ENCODE measurements around the gene IPO4. TPM values are rescaled to one million over a fixed set of nuclear protein-coding genes. Genes with fewer than 3 reads are reported as not detected.
A peak's percentile ranks its signal among the peaks of the same experiment; 100 is the strongest.

Gene IPO4
- polyA plus RNA-seq, 3 donors = 11.7 to 36.1 (median 26.7) TPM

GRCh38 chr14:24160850-24161804 lies 27.5 kb downstream of the IPO4 start, which contains the start of gene IRF9:
Gene IRF9, plus strand, starts transcription at chr14:24161265. Its CDS starts 880 bp downstream, at chr14:24162145.
- peak within 1 kb of the TSS; percentile 79 for H3K27ac ChIP-seq (ENCODE audit: low read depth, low read length)
- 0% methylated on average over 12 of the region's 12 CpGs for WGBS, 3 donors

- 89 to 96% (median 90%) methylated on average over 4 of the region's 4 CpGs for WGBS, 3 donors
- no peak overlapping the region for H3K27ac ChIP-seq (ENCODE audit: low read depth, low read length)
These were observed 28.1 kb downstream of the IPO4 start for GRCh38 chr14:24160499-24160849.

GRCh38 chr14:24159777-24160498 lies 28.7 kb downstream of the IPO4 start:
- H3K27ac ChIP-seq (ENCODE audit: low read depth, low read length) = no peak overlapping the region
- WGBS, 3 donors = 77 to 92% (median 86%) methylated on average over 11 of the region's 11 CpGs

GRCh38 chr14:24157331-24157730 lies 31.3 kb downstream of the IPO4 start:
- 90 to 94% (median 93%) methylated on average over 11 to 12 of the region's 12 CpGs for WGBS, 3 donors

GRCh38 chr14:24156840-24157239 lies 31.8 kb downstream of the IPO4 start:
- no peak overlapping the region for H3K27ac ChIP-seq (ENCODE audit: low read depth, low read length)
- 85 to 97% (median 93%) methylated on average over 1 of the region's 1 CpG for WGBS, 3 donors

More at GRCh38 chr14:24157331-24157730, 31.3 kb downstream of the IPO4 start:
- H3K27ac ChIP-seq (ENCODE audit: low read depth, low read length) = no peak overlapping the region

- no peak overlapping the region for H3K27ac ChIP-seq (ENCODE audit: low read depth, low read length)
- 92 to 97% (median 94%) methylated on average over 10 of the region's 10 CpGs for WGBS, 3 donors
These were observed 33.5 kb downstream of the IPO4 start for GRCh38 chr14:24155100-24155499.

- WGBS, 3 donors = 93 to 96% (median 94%) methylated on average over 16 of the region's 16 CpGs
- no peak overlapping the region for H3K27ac ChIP-seq (ENCODE audit: low read depth, low read length)
These were observed 37.1 kb downstream of the IPO4 start for GRCh38 chr14:24151404-24152080.

- 78 to 88% (median 87%) methylated on average over 9 of the region's 9 CpGs for WGBS, 3 donors
- H3K27ac ChIP-seq (ENCODE audit: low read depth, low read length) = no peak overlapping the region
These were observed 37.6 kb downstream of the IPO4 start for GRCh38 chr14:24150993-24151392.

- no peak overlapping the region for H3K27ac ChIP-seq (ENCODE audit: low read depth, low read length)
- WGBS, 3 donors = 90 to 97% (median 93%) methylated on average over 9 of the region's 9 CpGs
These were observed 38.0 kb downstream of the IPO4 start for GRCh38 chr14:24150567-24150966.

GRCh38 chr14:24150061-24150460 lies 38.6 kb downstream of the IPO4 start:
- H3K27ac ChIP-seq (ENCODE audit: low read depth, low read length) = no peak overlapping the region
- 89 to 91% (median 90%) methylated on average over 9 of the region's 9 CpGs for WGBS, 3 donors

GRCh38 chr14:24149302-24149969 lies 39.2 kb downstream of the IPO4 start:
- 92 to 97% (median 94%) methylated on average over 3 of the region's 3 CpGs for WGBS, 3 donors
- H3K27ac ChIP-seq (ENCODE audit: low read depth, low read length) = no peak overlapping the region

- H3K27ac ChIP-seq (ENCODE audit: low read depth, low read length) = no peak overlapping the region
- 4 to 10% (median 5%) methylated on average over 29 of the region's 29 CpGs for WGBS, 3 donors
These were observed 40.7 kb downstream of the IPO4 start for GRCh38 chr14:24147761-24148428.

GRCh38 chr14:24146978-24147760 lies 41.4 kb downstream of the IPO4 start, which contains the start of gene RNF31:
Gene RNF31, plus strand, starts transcription at chr14:24147498. Its CDS starts 201 bp downstream, at chr14:24147699.
- H3K27ac ChIP-seq (ENCODE audit: low read depth, low read length) = peak within 1 kb of the TSS; percentile 51
- WGBS, 3 donors = 0 to 1% (median 1%) methylated on average over 42 to 57 of the region's 57 CpGs

- WGBS, 3 donors = 0 to 1% (median 1%) methylated on average over 25 of the region's 25 CpGs
- H3K27ac ChIP-seq (ENCODE audit: low read depth, low read length) = peak within 1 kb of the TSS; percentile 51
These were observed 42.1 kb downstream of the IPO4 start, which contains the start of gene PSME2 for GRCh38 chr14:24146453-24146977. Gene PSME2, minus strand, starts transcription at chr14:24146610. Its CDS starts 29 bp downstream, at chr14:24146581.

- peak overlapping the region; percentile 51 for H3K27ac ChIP-seq (ENCODE audit: low read depth, low read length)
- 5 to 15% (median 12%) methylated on average over 9 of the region's 9 CpGs for WGBS, 3 donors
These were observed 42.7 kb downstream of the IPO4 start for GRCh38 chr14:24145690-24146452.

- 83 to 97% (median 92%) methylated on average over 2 of the region's 2 CpGs for WGBS, 3 donors
- H3K27ac ChIP-seq (ENCODE audit: low read depth, low read length) = no peak overlapping the region
These were observed 43.4 kb downstream of the IPO4 start for GRCh38 chr14:24145219-24145618.
